Caco-2 (cell line): ENCODE data around the gene SESN2. TPM values are rescaled to one million over a fixed set of nuclear protein-coding genes. Genes with fewer than 3 reads are reported as not detected.

ENCODE experiments used
- BruUV-seq: library from RNA; stranded (reverse); fragments of 400-500 nt; replicated peaks from 2 replicates; lab custom pipeline; 2021; lab: Mats Ljungman, UMichigan
- CTCF ChIA-PET: fragments of 300-600 bp; sonication (Branson Sonifier 250); formaldehyde crosslinking; loops from one replicate; lab custom pipeline; 2022; ENCODE audit warnings: antibody characterized with exemption; lab: Charles Lee
- POLR2A ChIA-PET: fragments of 300-600 bp; sonication (Branson Sonifier 250); formaldehyde crosslinking; loops from one replicate; lab custom pipeline; 2022; ENCODE audit warnings: antibody characterized with exemption; lab: Charles Lee
- DNase-seq, 2 experiments: peaks; one replicate each; pipeline versions ENCODE4 v3.0.0 to v3.0.0-alpha.2; 2020 to 2022
- H3K27me3 ChIP-seq: replicated peaks from 2 replicates; pipeline ENCODE4 v1.6.0; 2011; ENCODE audit warnings: low read length; ENCODE audit not compliant: control insufficient read depth, insufficient read depth
- H3K36me3 ChIP-seq: 2 replicates; pipeline ENCODE4 v1.5.1; 2011; ENCODE audit warnings: low read length; ENCODE audit not compliant: control insufficient read depth, insufficient read depth
- H3K4me1 ChIP-seq: fragments of 250-450 bp; sonication (Bioruptor Pico); 2 replicates; pipeline ENCODE4 v1.5.1; 2020; ENCODE audit warnings: mild to moderate bottlenecking
- H3K4me3 ChIP-seq: 2 replicates; pipeline ENCODE4 v1.5.1; 2011; ENCODE audit warnings: low read depth, mild to moderate bottlenecking, control low read depth, low read length
- H3K9me3 ChIP-seq: fragments of 250-450 bp; sonication (Bioruptor Pico); 2 replicates; pipeline ENCODE4 v1.5.1; 2020; ENCODE audit warnings: mild to moderate bottlenecking, moderate library complexity
- H3K27ac Mint-ChIP-seq: one replicate; pipeline ENCODE4 v1.8.0; 2022; ENCODE audit warnings: mixed read lengths; ENCODE audit not compliant: unreplicated experiment
- H3K27me3 Mint-ChIP-seq: one replicate; pipeline ENCODE4 v1.8.0; 2022; ENCODE audit warnings: mixed read lengths; ENCODE audit not compliant: insufficient read depth, unreplicated experiment
- H3K36me3 Mint-ChIP-seq: one replicate; pipeline ENCODE4 v1.8.0; 2022; ENCODE audit warnings: mild to moderate bottlenecking, mixed read lengths; ENCODE audit not compliant: insufficient read depth, unreplicated experiment
- H3K4me1 Mint-ChIP-seq: one replicate; pipeline ENCODE4 v1.8.0; 2022; ENCODE audit warnings: low read depth, mixed read lengths; ENCODE audit not compliant: unreplicated experiment
- H3K4me3 Mint-ChIP-seq: one replicate; pipeline ENCODE4 v1.8.0; 2022; ENCODE audit warnings: mild to moderate bottlenecking, moderate library complexity, mixed read lengths; ENCODE audit not compliant: unreplicated experiment
- H3K9me3 Mint-ChIP-seq: one replicate; pipeline ENCODE4 v1.8.0; 2022; ENCODE audit warnings: mixed read lengths; ENCODE audit not compliant: unreplicated experiment
- CTCF ChIP-seq, 2 experiments: fragments of 200-600 bp in 1 of 2; IDR thresholded peaks; 1 replicate in 1 of 2; 2 replicates in 1 of 2; pipeline versions ENCODE4 v1.5.1 to v1.8.0; 2011 to 2022; ENCODE audit warnings: antibody characterized with exemption in 1 of 2, control low read depth in 1 of 2, inconsistent platforms in 1 of 2, low read depth in 1 of 2, low read length in 1 of 2, mild to moderate bottlenecking in 1 of 2, moderate library complexity in 1 of 2; ENCODE audit not compliant: insufficient read depth in 1 of 2, severe bottlenecking in 1 of 2, unreplicated experiment in 1 of 2
- intact Hi-C: fragments of 100-400 bp; cut with micrococcal nuclease; formaldehyde crosslinking; loops from one replicate; pipeline ENCODE4 v1.10.0; 2022; ENCODE audit not compliant: unreplicated experiment
- total RNA-seq: library from RNA; stranded (reverse); gene quantifications from 2 replicates; pipeline ENCODE4 v1.2.3, GENCODE V29; 2022

SESN2 gene
- total RNA-seq, 1 experiment from 2014 or later: 34.5 TPM

- H3K27ac Mint-ChIP-seq: no peak overlapping the region
- H3K9me3 Mint-ChIP-seq: no peaks in the 10 kb centered on the region
- no peak overlapping the region for H3K4me3 Mint-ChIP-seq
- no TSS peak for BruUV-seq
- no peak for TF ChIP-seq CTCF (IDR thresholded peaks at IDR 0.05; ENCODE audit: insufficient read depth in 1 of 2, low read depth in 1 of 2, low read length in 1 of 2, severe bottlenecking in 1 of 2, unreplicated experiment in 1 of 2)
- no peaks in the 10 kb centered on the region for H3K4me1 Mint-ChIP-seq
- CTCF ChIA-PET: no interaction called here
- intact Hi-C loops: no loop called here
- no peak for DNase-seq
- H3K36me3 Mint-ChIP-seq: peaks cover 29% of the 10 kb centered on the region
- H3K27me3 Mint-ChIP-seq: no peaks in the 10 kb centered on the region
- Histone ChIP-seq H3K4me3 (no peak overlapping the region), H3K4me1 (no peaks in the 10 kb centered on the region), H3K36me3 (no peaks in the 10 kb centered on the region), H3K27me3 (no peaks in the 10 kb centered on the region), H3K9me3 (no peaks in the 10 kb centered on the region)
- POLR2A ChIA-PET: no interaction called here
Observed at GRCh38 chr1:28213315-28213714, 46.0 kb upstream of the SESN2 start.

GRCh38 chr1:28229089-28229488 lies 30.2 kb upstream of the SESN2 start:
- BruUV-seq: no TSS peak
- Mint-ChIP-seq H3K27ac (no peak overlapping the region), H3K9me3 (no peaks in the 10 kb centered on the region)

DNA sequence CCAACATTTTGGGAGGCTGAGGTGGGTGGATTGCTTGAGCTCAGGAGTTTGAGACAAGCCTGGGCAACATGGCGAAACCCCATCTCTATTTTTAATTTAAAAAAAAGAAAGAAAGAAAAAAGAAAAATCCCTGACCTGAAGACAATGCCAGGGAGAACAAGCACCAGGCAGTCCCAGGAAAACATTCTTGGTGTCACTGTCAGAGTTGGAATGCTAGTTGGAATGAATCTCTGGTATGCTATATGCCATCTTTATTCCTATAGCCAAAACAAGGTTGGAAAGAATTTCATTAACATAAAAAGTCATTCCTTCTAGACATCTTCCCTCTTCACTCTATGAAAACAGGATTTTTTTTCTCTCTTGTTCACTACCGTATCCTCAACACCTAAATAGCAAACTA lies 29.3 kb upstream of the SESN2 start:
- Histone ChIP-seq H3K36me3 (no peaks in the 10 kb centered on the region), H3K4me3 (no peak overlapping the region), H3K9me3 (no peaks in the 10 kb centered on the region), H3K27me3 (no peaks in the 10 kb centered on the region), H3K4me1 (no peaks in the 10 kb centered on the region)
- H3K27me3 Mint-ChIP-seq: no peaks in the 10 kb centered on the region
- peaks cover 38% of the 10 kb centered on the region for H3K36me3 Mint-ChIP-seq
- H3K9me3 Mint-ChIP-seq: no peaks in the 10 kb centered on the region
- intact Hi-C loops: no loop called here
- H3K4me1 Mint-ChIP-seq: no peaks in the 10 kb centered on the region
- no peak for TF ChIP-seq CTCF (IDR thresholded peaks at IDR 0.05; ENCODE audit: insufficient read depth in 1 of 2, low read depth in 1 of 2, low read length in 1 of 2, severe bottlenecking in 1 of 2, unreplicated experiment in 1 of 2)
- no TSS peak for BruUV-seq
- no peak for DNase-seq
- ChIA-PET POLR2A (no interaction called here), CTCF (no interaction called here)
- H3K27ac Mint-ChIP-seq: no peak overlapping the region
- no peak overlapping the region for H3K4me3 Mint-ChIP-seq

More at GRCh38 chr1:28229089-28229488, 30.2 kb upstream of the SESN2 start:
- DNase-seq: no peak
- POLR2A ChIA-PET: no interaction called here
- no peaks in the 10 kb centered on the region; the same call in 1 of the 2 replicates for H3K36me3 ChIP-seq
- Mint-ChIP-seq H3K36me3 (peaks cover 42% of the 10 kb centered on the region), H3K4me1 (no peaks in the 10 kb centered on the region), H3K4me3 (no peak overlapping the region), H3K27me3 (no peaks in the 10 kb centered on the region)
- H3K4me1 ChIP-seq: no peaks in the 10 kb centered on the region
- CTCF ChIA-PET: no interaction called here
- no peaks in the 10 kb centered on the region for H3K27me3 ChIP-seq
- no peaks in the 10 kb centered on the region for H3K9me3 ChIP-seq
- H3K4me3 ChIP-seq: no peak overlapping the region
- intact Hi-C loops: no loop called here
- no peak for TF ChIP-seq CTCF (IDR thresholded peaks at IDR 0.05; ENCODE audit: insufficient read depth in 1 of 2, low read depth in 1 of 2, low read length in 1 of 2, severe bottlenecking in 1 of 2, unreplicated experiment in 1 of 2)
